HepG2 (cell line): Measurements from ENCODE around the gene TPRX1. TPM values are rescaled to one million over a fixed set of nuclear protein-coding genes. Genes with fewer than 3 reads are reported as not detected.

ENCODE experiments used
- ATAC-seq: fragments of 200-7000 bp; cut with Tn5 transposase; 3 replicates; pipeline ENCODE4 v1.9.1; 2020; ENCODE audit warnings: mild to moderate bottlenecking, moderate library complexity
- BruUV-seq: library from RNA; stranded (reverse); fragments of 400-500 nt; replicated peaks from 2 replicates; lab custom pipeline; 2021; lab: Mats Ljungman, UMichigan
- CTCF ChIA-PET: fragments of 300-600 bp; formaldehyde crosslinking; extraction: SDS; loops from one replicate; lab custom pipeline; 2021; ENCODE audit warnings: low total read pairs, inconsistent platforms, low intra/inter-chr PET ratio; lab: Yijun Ruan, JAX
- POLR2A ChIA-PET: fragments of 350-600 bp; sonication (Branson Sonifier 250); formaldehyde crosslinking; loops from one replicate; lab custom pipeline; 2020; ENCODE audit warnings: antibody characterized with exemption, inconsistent platforms; lab: Yijun Ruan, JAX
- DNase-seq: peaks from one replicate; pipeline ENCODE4 v3.0.0-alpha.2; 2015; ENCODE audit warnings: low spot score
- FAIRE-seq: peaks from 3 replicates; lab custom pipeline; 2011; peaks lifted over from hg19 to GRCh38; lab: Jason Lieb, UNC
- H2AFZ ChIP-seq: one replicate; pipeline ENCODE4 v1.6.1; 2011; ENCODE audit warnings: low read length, inconsistent platforms
- H3K27ac ChIP-seq: fragments of 300-600 bp; 3 replicates; pipeline ENCODE4 v1.8.0; 2011; ENCODE audit warnings: mixed run types, mild to moderate bottlenecking, mixed read lengths, low read length, inconsistent platforms; ENCODE audit not compliant: insufficient read depth; ENCODE audit errors: extremely low read length
- H3K27me3 ChIP-seq, 2 experiments: fragments of 200-600 bp in 1 of 2; 2 replicates in 1 of 2; 3 replicates in 1 of 2; pipeline versions ENCODE4 v1.6.0 to v1.8.0; 2011; ENCODE audit warnings: low read length in 2 of 2, mild to moderate bottlenecking in 2 of 2, moderate library complexity in 2 of 2, inconsistent platforms in 1 of 2; ENCODE audit not compliant: insufficient read depth in 2 of 2, control insufficient read depth in 1 of 2
- H3K36me3 ChIP-seq, 2 experiments: fragments of 200-600 bp in 1 of 2; replicated peaks in 1 of 2; 2 replicates in 1 of 2; 3 replicates in 1 of 2; pipeline versions ENCODE4 v1.5.1 to v1.8.0; 2011; ENCODE audit warnings: low read length in 2 of 2, inconsistent platforms in 1 of 2; ENCODE audit not compliant: insufficient read depth in 2 of 2, control insufficient read depth in 1 of 2
- H3K4me1 ChIP-seq: 2 replicates; pipeline ENCODE4 v1.5.1; 2012; ENCODE audit warnings: low read length, inconsistent platforms; ENCODE audit not compliant: insufficient read depth
- H3K4me2 ChIP-seq: 2 replicates; pipeline ENCODE4 v1.6.0; 2011; ENCODE audit warnings: low read depth, low read length, inconsistent platforms
- H3K4me3 ChIP-seq, 3 experiments: fragments of 200-600 bp in 1 of 3; sonication (generic), shearing (Covaris generic) in 1 of 3; replicated peaks in 1 of 3; 2 replicates each; pipeline ENCODE4 v1.5.1; 2011 to 2016; ENCODE audit warnings: low read length in 3 of 3, inconsistent platforms in 2 of 3, low read depth in 2 of 3, mild to moderate bottlenecking in 2 of 3, control low read depth in 1 of 3, mixed read lengths in 1 of 3; ENCODE audit not compliant: insufficient read depth in 1 of 3
- H3K79me2 ChIP-seq: one replicate; pipeline ENCODE4 v1.6.1; 2011; ENCODE audit warnings: low read length, inconsistent platforms; ENCODE audit not compliant: insufficient read depth
- H3K9ac ChIP-seq: 2 replicates; pipeline ENCODE4 v1.6.0; 2011; ENCODE audit warnings: mild to moderate bottlenecking, low read depth, low read length, inconsistent platforms; ENCODE audit not compliant: insufficient read depth
- H3K9me3 ChIP-seq: 2 replicates; pipeline ENCODE4 v1.5.1; 2012; ENCODE audit warnings: mild to moderate bottlenecking, low read length
- H4K20me1 ChIP-seq: 2 replicates; pipeline ENCODE4 v1.6.0; 2011; ENCODE audit warnings: inconsistent platforms, mild to moderate bottlenecking, low read length, moderate library complexity; ENCODE audit not compliant: insufficient read depth
- HIC2 ChIP-seq: sonication (generic); formaldehyde crosslinking; IDR thresholded peaks from 2 replicates; pipeline ENCODE4 v1.9.0; 2022; ENCODE audit warnings: low read depth, missing genetic modification reagents
- POLR2G ChIP-seq: fragments of 200-400 bp; formaldehyde crosslinking; IDR thresholded peaks from 2 replicates; pipeline ENCODE4 v1.6.1; 2018; ENCODE audit warnings: mild to moderate bottlenecking, low read depth, low read length, moderate library complexity
- RBM22 ChIP-seq: fragments of 200-400 bp; formaldehyde crosslinking; optimal IDR thresholded peaks from 2 replicates; pipeline ENCODE3; 2017; ENCODE audit warnings: mild to moderate bottlenecking, low read length, moderate library complexity
- ZNF121 ChIP-seq: sonication (generic); formaldehyde crosslinking; IDR thresholded peaks from 2 replicates; pipeline ENCODE4 v1.5.0; 2020; ENCODE audit warnings: mild to moderate bottlenecking, missing genetic modification reagents
- ZNF770 ChIP-seq: sonication (generic); formaldehyde crosslinking; IDR thresholded peaks from 2 replicates; pipeline ENCODE4 v1.5.0; 2020; ENCODE audit warnings: mild to moderate bottlenecking, missing genetic modification reagents
- WGBS: methylation state at CpG from one replicate; pipeline ENCODE4 v1.1.6; 2017; ENCODE audit warnings: low lambda C conversion rate; 5-methylcytosine and 5-hydroxymethylcytosine counted together
- in situ Hi-C: cut with HindIII; loops from 2 replicates; pipeline ENCODE4 v1.10.0; 2017; ENCODE audit warnings: low pct_unique_long_range_greater_than_20kb; ENCODE audit not compliant: extremely low pct_ligation_motif_present
- intact Hi-C: fragments of 100-400 bp; cut with micrococcal nuclease; formaldehyde crosslinking; loops from one replicate; pipeline ENCODE4 v1.10.0; 2022; ENCODE audit not compliant: unreplicated experiment
- polyA plus RNA-seq, 8 experiments: library from polyadenylated mRNA; depleted of rRNA in 3 of 8; stranded (reverse) in 7 of 8; unstranded in 1 of 8; fragments of >200 nt; fragmentation: Illumina TruSeq in 4 of 8; extraction: Trizol in 4 of 8; gene quantifications; 2 replicates each; pipeline versions ENCODE4 v1.2.1 to v1.2.3, GENCODE V29; 2011 to 2016; ENCODE audit warnings: low read depth in 4 of 8, missing spikeins in 1 of 8, mixed read lengths in 1 of 8; ENCODE audit not compliant: insufficient read depth in 1 of 8
- total RNA-seq, 5 experiments: library from RNA; depleted of rRNA; stranded (reverse); fragments of >200 nt; fragmentation: Illumina TruSeq; extraction: Trizol; gene quantifications; 2 replicates each; pipeline ENCODE4 v1.2.3, GENCODE V29; 2016; ENCODE audit warnings: low read depth in 1 of 5
- TF ChIP-seq, protein P1 (sequence below): sonication (generic); formaldehyde crosslinking; IDR thresholded peaks from 2 replicates; pipeline ENCODE4 v1.5.0; 2020; ENCODE audit warnings: mild to moderate bottlenecking, missing genetic modification reagents, borderline replicate concordance

The TPRX1 gene
- total and polyA plus RNA-seq, 2 of the 13 experiments (the other 11 are each of a cell fraction or from before 2014, with no cell fraction given), result not detected

DNA sequence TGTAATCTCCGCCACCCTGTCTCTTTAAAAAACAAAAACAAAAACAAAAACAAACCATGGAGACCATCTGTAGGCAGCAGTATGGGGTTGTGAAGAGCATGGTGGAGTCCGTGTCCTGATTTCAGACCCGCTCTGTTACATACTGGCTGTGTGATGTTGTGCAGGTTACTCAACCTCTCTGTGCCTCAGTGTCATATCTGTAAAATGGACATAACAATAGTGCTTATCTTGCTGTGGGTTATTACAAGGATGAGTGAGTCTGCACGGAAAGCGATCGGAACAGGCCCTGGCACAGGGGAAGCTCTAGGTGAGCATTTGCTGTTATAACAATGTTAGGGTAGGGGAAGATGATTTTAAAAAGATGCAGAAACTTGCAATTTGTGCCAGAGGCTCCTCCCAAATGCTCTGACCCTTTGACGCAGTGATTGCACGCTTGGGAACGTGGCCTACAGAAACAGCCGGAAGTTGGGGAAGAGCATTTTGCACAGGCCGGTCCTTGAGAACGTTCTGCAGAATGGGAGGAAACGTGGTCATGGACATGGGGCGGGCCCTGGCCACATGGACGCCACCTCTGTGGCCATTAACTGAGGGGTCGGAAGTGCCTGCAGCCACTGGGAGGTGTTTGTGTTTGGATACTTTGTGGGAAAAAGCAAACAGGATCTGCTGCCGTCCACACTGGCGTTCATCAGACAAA is 41.6 kb downstream of the TPRX1 start (continued):
- TF ChIP-seq ZNF770 (CRISPR knock-in tag) (0 out of 2 replicates have a peak, but pooled peaks have one; percentile 14), HIC2 (CRISPR knock-in tag) (no peak)
- TF ChIP-seq, all 625 proteins: peak for 8

- Histone ChIP-seq H3K4me2 (no peak overlapping the region), H3K79me2 (no peaks in the 10 kb centered on the region), H3K27ac (no peak overlapping the region), H3K9ac (no peak overlapping the region), H4K20me1 (0 out of 2 replicates have a peak, but pooled peaks cover 5% of the 10 kb centered on the region), H2AFZ (no peak overlapping the region), H3K36me3 (peaks cover 0 to 7% of the 10 kb centered on the region in 2 experiments; a peak in 2 of 5 replicates), H3K27me3 (no peaks in the 10 kb centered on the region), H3K4me1 (peaks cover 51% of the 10 kb centered on the region), H3K9me3 (no peaks in the 10 kb centered on the region), H3K4me3 (no peak overlapping the region)
- ChIA-PET CTCF (no interaction called here), POLR2A (no interaction called here)
- TF ChIP-seq ZNF121 (CRISPR knock-in tag), result peak; percentile 89
- no peak for TF ChIP-seq RBM22
- TF ChIP-seq, protein P1, sequence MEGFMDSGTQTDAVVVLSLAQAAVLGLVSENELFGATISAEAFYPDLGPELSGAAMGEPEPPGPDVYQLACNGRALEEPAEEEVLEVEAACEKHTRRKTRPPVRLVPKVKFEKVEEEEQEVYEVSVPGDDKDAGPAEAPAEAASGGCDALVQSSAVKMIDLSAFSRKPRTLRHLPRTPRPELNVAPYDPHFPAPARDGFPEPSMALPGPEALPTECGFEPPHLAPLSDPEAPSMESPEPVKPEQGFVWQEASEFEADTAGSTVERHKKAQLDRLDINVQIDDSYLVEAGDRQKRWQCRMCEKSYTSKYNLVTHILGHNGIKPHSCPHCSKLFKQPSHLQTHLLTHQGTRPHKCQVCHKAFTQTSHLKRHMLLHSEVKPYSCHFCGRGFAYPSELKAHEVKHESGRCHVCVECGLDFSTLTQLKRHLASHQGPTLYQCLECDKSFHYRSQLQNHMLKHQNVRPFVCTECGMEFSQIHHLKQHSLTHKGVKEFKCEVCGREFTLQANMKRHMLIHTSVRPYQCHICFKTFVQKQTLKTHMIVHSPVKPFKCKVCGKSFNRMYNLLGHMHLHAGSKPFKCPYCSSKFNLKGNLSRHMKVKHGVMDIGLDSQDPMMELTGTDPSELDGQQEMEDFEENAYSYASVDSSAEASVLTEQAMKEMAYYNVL (CRISPR knock-in tag), result no peak
- peak; percentile 68 for TF ChIP-seq ZNF770 (CRISPR knock-in tag)
- TF ChIP-seq POLR2G, result 0 out of 2 replicates have a peak, but pooled peaks have one; percentile 6
- DNase-seq, result no peak
- FAIRE-seq, result no peak
- intact Hi-C loops, result no loop called here
- in situ Hi-C loops, result no loop called here
- WGBS, result 88% methylated on average over 2 of the region's 3 CpGs
- no TSS peak for BruUV-seq
- no peak for ATAC-seq
These were observed 42.2 kb downstream of the TPRX1 start for GRCh38 chr19:47762151-47762550.
